A549 treated with AZD9567 at 1 μM for 4 hours (cell line): ENCODE measurements around the gene CFAP210. TPM values are rescaled to one million over a fixed set of nuclear protein-coding genes. Genes with fewer than 3 reads are reported as not detected.

Source experiments
- total RNA-seq: library from RNA; stranded (reverse); fragments of 200-300 nt; extraction: Qiagen RNA extraction; gene quantifications from 5 replicates; pipeline ENCODE4 v1.2.3, GENCODE V29; 2022; ENCODE audit not compliant: insufficient read depth

CFAP210 gene, protein sequence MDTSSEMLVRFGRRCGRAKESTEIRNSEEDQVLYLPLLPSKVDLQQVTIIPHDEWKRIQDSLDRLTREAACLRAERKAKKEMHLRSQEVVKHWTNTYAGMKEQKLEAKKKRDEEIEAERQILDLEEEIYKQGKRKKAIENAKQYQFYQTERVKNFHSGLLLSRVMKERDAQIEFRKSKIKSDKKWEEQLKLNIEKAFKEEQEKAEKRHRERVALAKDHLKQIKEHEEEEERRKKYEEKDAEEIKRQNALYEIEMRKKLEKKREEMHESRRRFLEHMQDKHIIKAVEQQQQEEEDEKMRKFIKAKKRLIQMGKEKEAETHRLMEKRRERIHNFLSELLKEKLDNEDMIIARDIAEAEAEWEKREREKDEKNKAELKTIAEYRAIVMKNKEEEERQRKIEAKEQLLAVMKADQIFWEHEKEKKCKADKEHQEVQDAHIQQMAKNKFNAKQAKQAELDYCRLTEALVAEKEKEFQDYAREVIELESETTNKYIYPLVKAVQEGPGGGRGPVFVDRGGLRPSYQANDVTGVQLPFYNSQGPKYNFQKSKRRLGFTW
- 0.22 to 0.58 TPM (median 0.40 TPM) in 4 of 5 replicates, not detected in the other for total RNA-seq

GRCh38 chr2:169694113-169694893 is at the start of gene CFAP210, which contains the start of gene PHOSPHO2:
TSS of gene CFAP210 (minus strand) at chr2:169694405. CDS start at chr2:169694327, 78 bp downstream.
TSS of gene PHOSPHO2 (plus strand) at chr2:169694469. CDS start at chr2:169700972, 6,503 bp downstream.

Other genes with a start within 250 kb of the CFAP210 start
- gene BBS5, start 214.9 kb downstream of the CFAP210 start, total RNA-seq: 3.2 to 6.3 TPM (median 5.6 TPM) in 5 replicates
- gene KLHL41, start 184.7 kb downstream of the CFAP210 start, total RNA-seq: 0.07 to 0.19 TPM (median 0.13 TPM) in 4 of 5 replicates, not detected in the other
- gene FASTKD1, start 120.5 kb downstream of the CFAP210 start, total RNA-seq: 14.7 to 23.3 TPM (median 20.5 TPM) in 5 replicates
- 32.8 to 51.7 TPM (median 39.5 TPM) in 5 replicates for gene PPIG, start 110.1 kb downstream of the CFAP210 start, total RNA-seq
- gene PHOSPHO2, start 64 bp upstream of the CFAP210 start, total RNA-seq: 2.1 to 2.8 TPM (median 2.6 TPM) in 4 of 5 replicates, not detected in the other
- 6.0 to 11.2 TPM (median 8.3 TPM) in 5 replicates for gene KLHL23, start 39.4 kb upstream of the CFAP210 start, total RNA-seq
- gene SSB, start 104.5 kb upstream of the CFAP210 start, total RNA-seq: 127 to 190 TPM (median 139 TPM) in 5 replicates
- gene METTL5, start 130.5 kb upstream of the CFAP210 start, total RNA-seq: 62.4 to 80.2 TPM (median 66.2 TPM) in 5 replicates
- gene UBR3, start 133.0 kb upstream of the CFAP210 start, total RNA-seq: 8.7 to 10.9 TPM (median 10.6 TPM) in 5 replicates